ENCODE data around the gene MTERF4.

GRCh38 chr2:241122376-241123002, 20.4 kb upstream of the MTERF4 start:
- no peak for TF ChIP-seq CTCF (IDR thresholded peaks at IDR 0.05; ENCODE audit: low read depth, low read length)
- no peak for TF ChIP-seq EZH2phosphoT487 (IDR thresholded peaks at IDR 0.05; ENCODE audit: low read depth)

All from OCI-LY3 (cell line).